Epidermal melanocyte (primary cell): ENCODE results near the gene UBE2I.
"Not testable (repeated sequence)": the region's sequence is repeated elsewhere in the genome, so short reads cannot be mapped to it uniquely, and the experiment has no call there.

ENCODE experiments used
- DNase-seq: peaks from one replicate; pipeline ENCODE4 v3.0.0; 2011; ENCODE audit warnings: low spot score; ENCODE audit not compliant: insufficient read length

Gene UBE2I

DNA sequence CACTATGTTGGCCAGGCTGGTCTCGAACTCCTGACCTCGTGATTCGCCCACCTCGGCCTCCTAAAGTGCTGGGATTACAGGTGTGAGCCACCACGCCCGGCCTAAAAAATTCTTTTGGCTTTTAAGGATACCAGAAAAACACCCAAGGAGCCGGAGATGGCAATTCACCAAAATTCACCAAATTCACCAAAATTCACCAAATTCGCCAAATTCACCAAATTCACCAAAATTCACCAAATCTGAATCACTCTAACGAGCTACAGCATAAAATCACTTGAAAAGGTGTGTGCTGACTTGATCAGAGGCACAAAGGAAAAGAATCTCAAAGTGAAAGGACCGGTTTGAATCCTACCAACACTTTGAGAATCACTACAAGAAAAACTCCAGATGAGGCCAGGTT lies 19.5 kb downstream of the UBE2I start:
- not testable (repeated sequence) for DNase-seq

DNA sequence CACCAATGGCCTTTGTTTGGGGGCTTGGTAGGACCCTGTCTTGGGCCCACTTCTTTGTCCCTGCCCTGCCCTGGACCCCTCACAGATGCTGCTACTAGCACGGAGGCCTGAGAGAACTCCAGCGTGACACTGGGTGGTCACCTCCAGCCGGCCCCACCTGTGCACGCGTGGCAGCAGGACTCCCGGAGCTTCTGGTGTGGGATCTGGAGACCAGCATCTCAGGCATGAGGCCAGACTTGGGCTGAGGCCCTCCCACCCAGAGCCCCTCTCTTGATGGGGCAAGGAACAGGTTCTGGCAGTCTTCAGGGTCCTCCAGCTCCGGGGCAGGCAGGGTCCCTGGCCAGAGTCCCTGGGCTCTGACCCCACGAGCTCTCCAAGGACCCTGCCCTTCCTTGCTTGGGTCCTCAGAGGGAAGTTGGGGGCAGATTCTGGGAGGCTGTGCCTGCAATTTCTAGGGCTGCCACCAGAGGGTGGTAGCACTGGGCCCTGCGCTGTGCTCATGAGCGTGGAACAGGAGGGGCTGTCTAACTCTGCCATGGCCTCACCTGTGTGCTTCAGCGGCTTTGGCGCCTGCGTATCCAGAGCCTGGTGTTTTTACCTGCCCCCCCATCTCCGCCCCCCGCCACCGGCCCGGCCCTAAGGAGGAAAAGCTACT lies 21.0 kb downstream of the UBE2I start:
- no peak for DNase-seq

GRCh38 chr16:1330931-1331711 lies 21.7 kb downstream of the UBE2I start:
- no peak for DNase-seq

GRCh38 chr16:1331712-1332617 lies 22.5 kb downstream of the UBE2I start:
- peak; percentile 54 for DNase-seq

DNA sequence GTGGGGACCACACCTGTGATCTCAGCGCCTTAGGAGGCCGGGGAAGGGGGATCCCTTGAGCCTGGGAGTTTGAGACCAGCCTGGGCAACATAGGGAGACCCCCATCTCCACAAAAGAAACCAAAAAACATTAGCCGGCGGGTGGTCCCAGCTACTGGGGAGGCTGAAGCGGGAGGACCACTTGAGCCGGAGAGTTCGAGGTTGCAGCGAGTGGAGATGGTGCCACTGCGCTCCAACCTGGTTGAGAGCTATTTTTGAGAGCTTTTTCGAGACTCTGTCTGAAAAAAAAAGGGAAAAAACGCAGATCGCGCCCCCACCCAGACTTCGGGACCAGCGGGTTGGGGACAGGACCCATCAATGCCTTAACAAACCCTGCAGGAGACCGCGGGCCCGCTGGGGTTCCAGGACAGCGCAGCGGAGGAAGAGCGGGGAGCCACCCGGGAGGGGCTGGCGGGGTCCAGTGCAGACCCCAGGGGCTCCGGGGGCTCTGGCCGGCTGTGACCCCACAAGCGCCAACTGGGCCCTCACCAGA lies 23.2 kb downstream of the UBE2I start:
- no peak for DNase-seq

GRCh38 chr16:1333149-1333812 lies 23.8 kb downstream of the UBE2I start, which contains the start of gene BAIAP3:
TSS of gene BAIAP3 (plus strand) at chr16:1333645. CDS start at chr16:1338550, 4,905 bp downstream.
- DNase-seq, result no peak

- no peak for DNase-seq
Measured at GRCh38 chr16:1333854-1334700, 24.6 kb downstream of the UBE2I start.

- no peak for DNase-seq
Measured at GRCh38 chr16:1334739-1335138, 25.3 kb downstream of the UBE2I start.

DNA sequence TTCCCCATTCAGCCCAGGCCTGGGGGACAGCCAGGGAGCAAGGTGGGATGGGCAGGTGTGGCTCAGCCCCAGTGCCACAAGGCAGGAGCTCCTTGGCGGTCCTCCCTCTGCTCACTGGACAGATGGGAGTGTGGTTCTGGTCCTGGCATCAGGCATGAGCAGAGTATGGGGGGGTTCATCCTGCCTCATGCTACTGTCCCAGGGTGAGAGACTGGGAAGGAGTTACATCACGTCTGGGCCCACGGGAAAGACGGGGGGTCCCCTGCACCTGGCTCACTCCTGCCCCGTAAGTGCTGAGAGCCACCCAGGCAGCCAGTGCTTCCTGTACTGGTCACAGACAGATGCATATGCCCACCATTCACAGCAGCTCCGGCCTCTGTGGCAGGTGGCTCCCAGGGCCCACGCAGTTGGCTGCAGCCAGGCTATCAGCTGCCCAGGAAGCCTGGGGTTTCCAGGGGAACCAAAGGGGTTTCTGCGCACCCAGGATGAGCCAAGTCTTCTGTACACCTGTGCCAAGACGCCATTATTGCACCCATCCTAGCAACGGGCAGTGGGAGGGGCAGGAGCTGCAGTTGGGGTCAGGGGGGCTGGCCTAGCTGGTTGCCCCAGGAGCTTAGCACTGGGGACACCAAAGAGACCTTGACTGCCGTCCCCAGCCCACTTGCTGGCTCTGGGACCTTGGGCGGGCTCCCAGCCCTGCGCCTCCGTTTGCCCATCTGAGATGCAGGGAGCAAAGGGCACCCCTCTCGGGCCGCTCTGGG lies 26.0 kb downstream of the UBE2I start:
- no peak for DNase-seq

DNA sequence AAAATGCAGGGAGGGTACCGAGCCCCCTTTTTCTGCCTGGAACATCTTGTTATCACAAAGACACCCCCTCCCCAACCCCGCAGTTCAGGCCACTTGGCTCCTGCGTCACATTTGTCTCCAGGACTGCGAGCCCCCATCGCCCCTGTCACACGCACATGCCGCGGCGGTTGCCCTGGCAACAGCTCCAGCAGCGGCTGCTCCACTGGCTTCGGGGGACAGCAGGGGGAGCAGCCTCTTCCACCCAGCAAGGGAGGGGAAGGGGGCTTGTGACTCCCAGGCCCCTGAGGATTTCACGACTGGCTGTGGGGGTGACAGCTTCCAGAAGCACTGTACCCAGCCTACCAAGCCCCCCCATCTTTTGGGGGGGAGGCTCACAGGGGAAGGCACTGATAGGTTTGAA lies 26.6 kb downstream of the UBE2I start:
- DNase-seq, result no peak

DNA sequence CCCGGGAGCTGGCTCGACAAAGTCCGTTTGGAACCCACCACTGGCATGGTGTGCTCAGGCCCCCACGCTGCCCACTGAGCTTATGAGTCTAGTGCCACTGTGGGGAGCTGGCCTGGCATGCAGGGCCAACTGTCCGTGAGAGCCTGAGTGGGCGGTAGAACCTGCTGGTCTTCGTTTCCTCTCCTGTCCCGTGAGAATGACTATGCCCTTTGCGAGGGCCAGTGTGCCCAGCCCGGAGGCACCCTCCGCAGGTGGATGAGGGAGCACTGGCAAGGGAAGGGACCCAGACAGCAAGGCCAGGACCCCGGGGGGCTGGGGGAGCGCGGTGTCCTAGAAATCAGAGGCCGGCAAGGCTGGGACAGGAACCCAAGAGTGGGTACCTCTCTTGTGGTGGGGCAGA lies 27.2 kb downstream of the UBE2I start:
- DNase-seq, result no peak

DNA sequence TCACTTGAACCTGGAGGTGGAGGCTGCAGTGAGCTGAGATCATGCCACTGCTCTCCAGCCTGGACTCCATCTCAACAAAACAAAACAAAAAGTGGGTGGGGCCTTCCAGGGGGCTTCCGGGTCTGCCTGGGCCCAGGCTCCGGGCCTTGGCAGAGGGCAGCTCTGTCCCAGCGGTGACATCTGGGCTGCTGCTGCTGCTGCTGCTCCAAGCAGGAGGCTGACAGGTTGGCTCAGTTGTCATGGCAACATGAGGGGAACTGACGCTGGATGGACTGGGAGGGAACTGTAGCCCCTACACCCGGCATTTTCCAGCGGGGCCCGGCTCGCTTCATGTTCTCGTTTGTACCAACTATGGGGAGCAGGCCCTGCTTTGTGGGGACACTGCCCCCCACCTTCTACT lies 28.1 kb downstream of the UBE2I start:
- DNase-seq, result no peak

DNA sequence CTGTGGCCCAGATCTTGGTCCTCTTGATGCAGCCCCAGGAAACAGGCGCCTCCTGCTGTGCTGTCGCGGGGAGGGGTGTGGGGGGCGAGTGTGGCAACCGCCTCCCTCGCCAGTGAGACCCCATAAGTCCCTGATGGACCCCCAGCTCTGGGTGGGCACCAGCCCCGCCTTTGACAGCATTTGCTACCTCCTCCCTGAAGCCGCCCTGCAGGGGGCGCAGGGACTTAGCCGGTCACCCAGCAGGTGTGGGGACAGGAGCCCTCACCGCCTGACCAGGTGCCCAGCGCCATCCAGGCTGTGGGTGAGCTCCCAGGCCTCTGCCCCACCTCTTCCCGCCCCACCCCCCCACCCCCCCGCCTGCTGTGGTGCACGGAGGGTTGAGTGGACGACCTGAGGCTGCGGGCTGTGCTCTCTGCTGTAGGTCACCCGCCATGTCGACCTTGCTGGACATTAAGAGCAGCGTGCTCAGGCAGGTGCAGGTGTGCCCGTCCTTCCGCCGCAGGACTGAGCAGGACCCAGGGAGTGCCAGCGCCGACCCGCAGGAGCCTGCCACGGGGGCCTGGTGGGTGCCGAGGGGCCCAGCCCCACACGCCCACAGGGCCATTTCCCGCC lies 28.8 kb downstream of the UBE2I start:
- no peak for DNase-seq

- no peak for DNase-seq
Measured at GRCh38 chr16:1338855-1339675, 29.6 kb downstream of the UBE2I start.

- no peak for DNase-seq
Measured at GRCh38 chr16:1340730-1341494, 31.5 kb downstream of the UBE2I start.

- no peak for DNase-seq
Measured at GRCh38 chr16:1341495-1342420, 32.3 kb downstream of the UBE2I start.
